GM19238 (cell line): ENCODE data around the gene PCED1B.
A peak's percentile ranks its signal among the peaks of the same experiment; 100 is the strongest.
"Not testable (repeated sequence)": the region's sequence is repeated elsewhere in the genome, so short reads cannot be mapped to it uniquely, and the experiment has no call there.

Experiments
- DNase-seq: peaks from one replicate; pipeline ENCODE4 v3.0.0; 2011; ENCODE audit warnings: low spot score; ENCODE audit not compliant: insufficient read length

Gene PCED1B, protein sequence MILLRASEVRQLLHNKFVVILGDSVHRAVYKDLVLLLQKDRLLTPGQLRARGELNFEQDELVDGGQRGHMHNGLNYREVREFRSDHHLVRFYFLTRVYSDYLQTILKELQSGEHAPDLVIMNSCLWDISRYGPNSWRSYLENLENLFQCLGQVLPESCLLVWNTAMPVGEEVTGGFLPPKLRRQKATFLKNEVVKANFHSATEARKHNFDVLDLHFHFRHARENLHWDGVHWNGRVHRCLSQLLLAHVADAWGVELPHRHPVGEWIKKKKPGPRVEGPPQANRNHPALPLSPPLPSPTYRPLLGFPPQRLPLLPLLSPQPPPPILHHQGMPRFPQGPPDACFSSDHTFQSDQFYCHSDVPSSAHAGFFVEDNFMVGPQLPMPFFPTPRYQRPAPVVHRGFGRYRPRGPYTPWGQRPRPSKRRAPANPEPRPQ

DNA sequence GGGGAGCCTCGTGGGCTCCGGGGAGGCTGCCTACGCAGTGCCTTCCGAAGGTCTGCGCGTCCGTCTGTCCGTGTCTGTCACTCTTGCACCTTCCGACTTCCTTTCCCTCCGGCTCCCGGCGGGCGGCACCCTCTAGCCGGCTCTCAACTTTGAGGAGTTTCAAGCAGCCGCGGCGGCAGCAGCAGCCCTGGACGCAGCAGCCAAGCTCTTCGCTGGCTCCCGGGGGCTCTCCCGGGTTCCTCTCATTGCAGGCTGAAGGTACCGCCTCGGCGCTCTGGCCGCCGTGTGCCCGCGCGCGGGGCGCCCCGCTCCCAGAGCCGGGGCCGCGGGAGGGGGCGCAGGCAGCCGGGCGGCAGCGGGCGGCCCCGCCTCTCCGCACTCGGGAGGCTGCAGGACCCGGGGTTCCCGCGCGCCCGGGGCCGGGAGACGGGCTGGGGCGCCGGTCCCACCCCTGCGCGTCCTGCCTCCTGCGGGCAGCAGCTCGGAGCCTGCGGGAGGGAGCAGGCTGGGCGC, at the start of gene PCED1B, which contains the start of gene AMIGO2:
TSS of gene PCED1B (plus strand) at position 154 of the 513 bp plus-strand sequence. CDS start 155,443 bp downstream, outside the sequence.
TSS of gene AMIGO2 (minus strand) at position 492 of the 513 bp plus-strand sequence. CDS start 957 bp downstream, outside the sequence.
- peak; percentile 23 for DNase-seq

DNA sequence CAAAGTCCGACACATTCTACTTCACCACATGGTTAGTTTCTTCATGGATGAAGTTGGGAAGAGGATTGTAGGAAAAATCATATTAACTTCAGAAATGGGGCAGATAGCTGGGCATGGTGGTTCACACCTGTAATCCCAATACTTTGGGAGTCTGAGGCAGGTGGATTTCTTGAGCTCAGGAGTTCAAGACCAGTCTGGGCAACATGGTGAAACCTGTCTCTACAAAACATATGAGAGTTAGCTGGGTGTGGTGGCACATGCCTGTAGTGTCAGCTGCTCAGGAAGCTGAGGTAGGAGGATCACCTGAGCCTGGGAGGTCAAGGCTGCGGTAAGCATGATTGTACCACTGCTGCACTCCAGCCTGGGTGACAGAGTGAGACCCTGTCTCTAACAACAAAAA, 49.5 kb upstream of the PCED1B start:
- no peak for DNase-seq

DNA sequence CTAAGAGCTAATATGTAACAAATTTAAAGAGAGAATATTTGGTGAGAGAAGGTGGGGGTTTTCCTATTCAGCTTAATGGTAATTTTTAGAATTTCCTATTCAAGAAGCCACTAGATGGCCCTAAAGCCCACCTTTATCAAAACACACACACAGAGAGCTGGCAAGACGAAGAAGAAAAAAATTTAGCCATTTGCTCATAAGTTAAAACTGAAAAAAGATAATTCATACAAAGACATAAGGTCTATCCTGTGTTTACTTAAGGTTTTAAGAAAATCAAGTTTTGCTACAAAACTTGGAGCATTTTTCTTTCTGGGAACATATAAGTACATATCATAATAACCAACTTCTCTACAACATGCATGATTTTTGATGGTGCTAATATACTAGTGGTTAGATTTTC, 46.8 kb upstream of the PCED1B start:
- DNase-seq = no peak

DNA sequence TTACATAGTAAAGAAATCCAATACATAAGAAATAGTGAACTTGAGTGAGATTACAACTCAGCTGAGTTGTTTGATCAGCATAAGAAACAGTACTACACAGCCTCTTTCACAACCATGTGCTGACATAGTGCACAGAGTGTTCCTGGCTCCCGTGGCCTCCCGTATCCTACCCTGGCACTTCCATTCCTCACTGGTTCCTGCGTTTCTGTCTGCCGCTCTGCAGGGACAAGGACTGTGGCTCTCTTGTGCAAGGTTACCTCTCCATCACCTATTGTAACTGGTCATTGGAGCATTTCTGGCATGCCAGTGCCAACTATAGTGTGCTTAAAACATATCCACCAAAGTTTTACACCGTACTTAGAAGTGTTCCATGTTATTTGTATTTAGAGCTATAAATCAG, 46.3 kb upstream of the PCED1B start:
- no peak for DNase-seq

DNA sequence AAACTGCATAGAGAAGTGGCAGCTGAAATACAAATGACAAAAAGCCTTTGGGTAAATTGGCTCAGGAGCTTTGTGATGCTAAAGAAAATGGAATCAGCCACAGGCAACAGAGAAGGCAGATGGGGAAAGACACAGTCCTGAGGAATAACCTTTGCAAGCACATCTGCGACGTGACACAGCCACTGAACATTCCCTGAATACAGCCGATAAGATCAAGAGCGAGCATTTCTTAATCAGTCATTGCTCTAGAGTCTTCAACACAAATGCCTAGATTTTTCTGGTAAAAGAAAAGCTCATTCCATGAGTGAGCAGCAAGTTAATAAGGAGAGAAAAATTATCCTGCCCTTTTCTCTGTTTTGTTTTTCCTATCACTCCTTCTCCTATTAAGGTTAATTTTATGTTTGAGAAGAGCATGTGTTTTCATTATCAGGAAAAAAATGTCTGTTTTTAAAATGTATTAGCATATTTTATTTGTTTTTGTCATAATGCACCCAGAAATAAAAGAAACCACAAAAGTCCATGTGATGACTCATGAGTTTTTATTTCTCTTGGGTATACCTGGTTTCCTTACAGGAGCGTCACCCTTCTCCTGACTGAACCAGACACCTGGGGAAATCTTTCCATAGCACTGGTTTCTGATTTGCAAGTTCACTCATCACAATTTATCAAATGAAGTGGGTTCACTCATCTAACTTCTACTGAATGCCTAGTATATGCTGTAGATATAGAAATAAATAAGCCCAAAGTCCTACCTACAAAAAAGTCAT, 45.4 kb upstream of the PCED1B start:
- DNase-seq = no peak

DNA sequence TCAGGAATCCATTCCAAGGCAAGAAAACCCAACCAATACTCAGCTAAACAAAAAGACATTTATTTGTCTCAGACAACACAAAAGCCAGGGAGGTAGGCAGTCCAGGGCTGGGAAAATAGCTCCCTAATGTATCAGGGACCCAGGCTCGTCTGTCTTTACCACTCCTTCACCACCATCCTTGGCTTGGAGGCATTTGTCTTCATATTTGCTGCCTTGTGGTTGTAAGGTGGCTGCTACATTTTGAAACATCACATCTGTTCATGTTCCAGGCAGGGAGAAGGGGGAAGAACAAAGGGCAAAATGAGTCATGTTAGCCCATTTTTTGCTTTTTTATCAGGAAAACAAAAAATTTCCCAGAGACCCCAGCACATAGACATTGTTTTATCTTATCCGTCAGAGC, 44.8 kb upstream of the PCED1B start:
- no peak for DNase-seq

DNA sequence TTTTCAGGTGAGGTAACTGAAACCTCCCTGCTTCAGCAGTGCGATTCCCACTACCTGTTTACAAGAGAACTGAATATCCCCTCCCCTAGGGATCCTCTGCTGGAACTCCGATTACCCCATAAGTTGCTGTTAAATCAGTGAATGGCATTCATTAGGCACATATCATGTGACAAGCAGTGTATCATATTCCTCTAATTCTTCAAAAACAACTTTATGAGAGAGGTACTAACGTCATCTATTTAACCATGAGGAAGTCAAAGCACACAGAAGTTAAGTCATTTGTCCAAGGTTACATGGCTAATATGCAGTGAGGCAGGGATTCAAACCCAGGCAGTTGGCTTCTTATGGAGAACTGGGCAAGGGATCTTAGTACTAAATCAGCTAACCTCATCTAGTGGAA, 43.9 kb upstream of the PCED1B start:
- DNase-seq = no peak

DNA sequence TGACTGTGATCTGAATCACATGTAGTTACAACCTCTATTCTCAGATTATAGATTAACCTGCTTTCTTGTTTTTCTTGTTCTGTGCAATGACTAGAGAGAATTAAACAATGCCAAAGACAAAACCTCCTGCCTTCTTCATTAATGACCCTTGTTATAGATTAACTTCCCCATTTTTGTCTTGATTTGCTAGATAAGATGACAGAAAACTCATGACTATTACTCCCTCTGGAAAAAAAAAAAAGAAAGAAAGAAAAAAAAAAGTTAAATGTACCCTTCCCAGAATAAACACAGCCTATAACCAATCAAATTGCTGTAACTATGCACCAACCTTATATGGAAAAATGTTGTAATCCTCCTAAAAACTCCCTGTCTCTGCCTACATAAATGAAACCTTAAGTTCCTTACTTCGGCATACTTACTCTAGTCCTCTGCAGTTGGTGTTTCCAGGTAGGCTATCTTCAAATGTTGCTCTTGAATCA, 41.1 kb upstream of the PCED1B start:
- DNase-seq = no peak

DNA sequence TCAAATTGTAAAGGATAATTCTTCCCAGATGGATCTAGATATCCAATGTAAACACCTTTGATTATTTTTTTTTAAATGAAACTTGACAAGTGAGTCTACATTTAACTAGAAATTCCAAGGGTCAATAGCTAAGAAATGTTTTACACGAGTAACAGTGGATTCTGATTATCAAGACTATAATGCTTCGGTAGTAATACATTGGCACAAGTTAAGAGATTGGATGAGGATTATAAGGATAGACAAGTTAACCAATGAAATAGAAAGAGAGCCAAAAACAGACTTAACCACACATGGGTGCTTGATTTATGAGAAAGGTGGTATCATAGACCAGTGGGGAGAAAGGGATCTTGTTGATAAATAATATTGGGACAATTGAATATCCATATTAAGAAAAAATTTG, 40.3 kb upstream of the PCED1B start:
- no peak for DNase-seq

DNA sequence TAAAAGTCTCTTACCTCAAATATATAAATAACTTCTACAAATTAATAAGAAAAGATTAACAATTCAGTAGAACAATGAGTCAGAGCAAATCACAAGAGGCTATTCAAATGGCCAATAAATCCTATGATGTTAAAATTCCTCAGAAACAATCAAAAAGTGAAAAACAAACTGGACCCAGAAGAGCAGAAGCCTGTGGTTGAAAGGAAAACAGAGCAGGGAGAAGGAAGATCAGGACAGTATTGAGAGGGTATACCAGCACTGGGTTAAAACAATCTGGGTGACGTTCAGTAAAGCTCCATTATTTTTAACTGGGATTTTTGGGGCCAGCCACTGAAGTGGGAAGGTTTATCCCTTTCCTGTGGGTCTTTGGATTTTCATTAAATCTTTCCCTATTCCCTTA, 39.7 kb upstream of the PCED1B start:
- DNase-seq = no peak

DNA sequence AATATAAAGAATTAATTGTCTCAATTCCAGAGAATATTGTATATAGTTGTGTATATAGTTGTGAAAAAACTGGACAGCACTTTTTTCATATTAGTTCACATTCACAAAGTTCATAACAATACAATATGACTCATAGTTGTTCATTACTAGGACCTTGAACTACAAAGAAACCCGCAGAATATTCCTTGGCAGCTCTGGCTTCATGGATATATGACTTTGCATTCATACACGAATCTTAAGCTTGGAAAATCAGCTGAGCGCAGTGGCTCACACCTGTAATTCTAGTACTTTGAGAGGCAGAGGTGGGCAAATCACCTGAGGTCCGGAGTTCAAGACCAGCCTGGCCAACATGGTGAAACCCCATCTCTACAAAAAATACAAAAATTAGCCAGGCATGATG, 38.1 kb upstream of the PCED1B start:
- DNase-seq = no peak

DNA sequence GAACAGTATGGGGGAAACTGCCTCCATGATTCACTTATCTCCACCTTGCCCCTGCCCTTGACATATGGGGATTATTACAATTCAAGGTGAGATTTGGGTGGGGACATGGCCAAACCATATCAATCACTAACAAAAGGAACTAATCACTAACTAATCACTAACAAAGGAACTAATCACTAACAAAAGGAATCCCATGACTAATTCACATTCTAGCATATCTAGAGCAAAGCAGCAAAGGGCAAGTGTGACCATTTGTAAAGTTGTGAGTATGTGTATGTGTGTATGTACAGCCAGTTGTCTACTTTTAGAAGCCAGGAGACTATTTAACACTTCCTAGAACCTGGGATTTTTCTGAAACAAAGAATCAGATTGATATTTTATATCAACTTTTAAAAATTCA, 30.9 kb upstream of the PCED1B start:
- no peak for DNase-seq

DNA sequence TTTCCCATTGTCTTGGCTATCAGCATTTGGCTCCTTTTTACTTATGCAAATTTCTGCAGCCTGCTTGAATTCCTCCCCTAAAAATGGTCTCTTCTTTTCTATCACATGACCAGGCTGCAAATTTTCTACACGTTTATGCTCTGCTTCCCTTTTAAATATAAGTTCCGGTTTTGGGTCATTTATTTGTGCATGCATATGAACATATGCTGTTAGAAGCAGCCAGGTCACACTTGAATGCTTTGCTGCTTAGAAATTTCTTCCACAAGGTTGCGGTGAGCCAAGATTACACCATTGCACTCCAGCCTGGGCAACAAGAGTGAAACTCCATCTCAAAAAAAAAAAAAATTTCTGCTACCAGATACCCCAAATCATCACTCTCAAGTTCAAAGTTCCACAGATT, 28.1 kb upstream of the PCED1B start:
- DNase-seq = not testable (repeated sequence)

DNA sequence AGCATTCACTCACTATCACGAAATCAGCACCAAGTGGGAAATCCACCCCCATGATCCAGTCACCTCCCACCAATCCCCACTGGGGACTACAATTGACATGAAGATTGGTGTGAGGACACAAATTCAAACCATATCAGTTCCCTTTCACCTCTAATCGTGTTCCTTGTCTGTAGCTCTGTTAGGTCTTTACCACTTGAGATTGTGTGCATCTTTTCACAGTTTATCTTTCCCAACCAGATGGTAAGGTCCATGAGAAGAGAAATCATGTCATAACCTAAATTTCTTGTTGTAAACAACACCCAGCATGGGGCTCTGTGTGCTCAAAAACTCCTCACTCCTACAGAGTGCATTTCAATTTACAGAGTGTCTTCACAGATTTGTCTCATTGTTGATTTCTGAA, 27.1 kb upstream of the PCED1B start:
- DNase-seq = no peak

DNA sequence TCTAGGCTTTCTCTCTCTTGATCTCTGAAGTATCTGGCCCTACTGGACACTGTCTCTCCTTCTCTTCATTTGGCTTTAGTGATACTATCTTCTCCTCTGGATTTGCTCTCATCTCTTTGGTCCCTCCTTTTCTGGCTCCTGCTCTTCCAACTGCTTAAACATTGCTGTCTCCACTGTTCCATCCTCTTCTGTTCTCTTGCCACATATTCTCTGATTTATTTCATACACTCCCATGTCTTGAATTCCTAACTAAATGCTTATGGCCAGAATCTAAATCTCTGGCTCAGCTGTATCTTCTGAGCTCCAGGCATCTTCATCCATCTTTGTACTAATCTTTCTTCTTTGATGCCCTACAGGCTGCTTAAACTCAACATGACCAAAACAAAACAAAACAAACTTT, 25.5 kb upstream of the PCED1B start:
- no peak for DNase-seq

DNA sequence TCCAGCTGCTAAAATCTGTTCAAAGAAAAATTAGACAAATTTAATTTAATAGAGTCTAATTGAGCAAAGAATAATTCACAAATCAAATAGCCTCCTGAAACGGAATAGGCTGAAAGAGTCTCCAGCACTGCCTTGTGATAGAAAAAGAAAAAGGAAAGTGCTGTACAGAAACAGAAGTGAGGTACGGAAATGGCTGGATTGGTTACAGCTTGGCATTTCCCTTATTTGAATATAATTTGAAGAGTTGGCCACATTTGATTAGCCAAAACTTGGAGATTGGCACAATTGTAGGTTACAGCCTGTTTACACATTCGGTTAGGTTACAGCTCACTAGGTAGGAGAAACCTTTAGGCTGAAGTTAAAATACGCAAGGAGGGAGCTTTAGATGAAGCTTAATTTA, 24.8 kb upstream of the PCED1B start:
- no peak for DNase-seq

DNA sequence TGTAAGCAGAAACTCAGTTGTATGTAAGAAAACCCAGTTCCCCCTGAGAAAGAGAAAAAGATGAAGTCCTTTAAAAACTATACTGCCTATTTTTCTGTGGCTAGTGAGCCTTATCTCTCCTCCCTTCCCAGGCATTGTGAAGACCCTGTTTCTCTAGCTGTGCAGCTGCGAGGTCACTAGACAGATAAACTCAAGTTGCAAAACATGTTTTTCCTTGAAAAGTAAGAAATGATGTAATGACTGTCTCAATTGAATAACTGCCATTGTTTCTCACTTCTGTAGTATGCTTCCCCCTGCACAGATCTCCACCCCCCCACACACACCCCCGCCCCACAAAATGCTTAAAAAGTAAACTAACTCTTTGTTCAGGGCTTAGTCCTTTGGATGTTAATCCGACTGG, 23.6 kb upstream of the PCED1B start:
- not testable (repeated sequence) for DNase-seq

DNA sequence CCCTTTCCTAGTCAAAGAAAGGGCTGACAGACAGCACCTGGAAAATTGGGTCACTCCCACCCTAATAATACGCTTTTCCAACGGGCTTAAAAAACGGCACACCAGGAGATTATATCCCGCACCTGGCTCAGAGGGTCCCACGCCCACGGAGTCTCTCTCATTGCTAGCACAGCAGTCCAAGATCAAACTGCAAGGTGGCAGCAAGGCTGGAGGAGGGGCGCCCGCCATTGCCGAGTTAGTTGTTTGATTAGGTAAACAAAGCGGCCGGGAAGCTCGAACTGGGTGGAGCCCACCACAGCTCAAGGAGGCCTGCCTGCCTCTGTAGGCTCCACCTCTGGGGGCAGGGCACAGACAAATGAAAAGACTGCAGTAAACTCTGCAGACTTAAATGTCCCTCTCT, 22.5 kb upstream of the PCED1B start:
- not testable (repeated sequence) for DNase-seq

DNA sequence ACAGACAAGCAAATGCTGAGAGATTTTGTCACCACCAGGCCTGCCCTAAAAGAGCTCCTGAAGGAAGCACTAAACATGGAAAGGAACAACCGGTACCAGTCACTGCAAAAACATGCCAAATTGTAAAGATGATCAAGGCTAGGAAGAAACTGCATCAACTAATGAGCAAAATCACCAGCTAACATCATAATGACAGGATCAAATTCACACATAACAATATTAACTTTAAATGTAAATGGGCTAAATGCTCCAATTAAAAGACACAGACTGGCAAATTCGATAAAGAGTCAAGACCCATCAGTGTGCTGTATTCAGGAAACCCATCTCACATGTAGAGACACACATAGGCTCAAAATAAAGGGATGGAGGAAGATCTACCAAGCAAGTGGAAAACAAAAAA, 20.8 kb upstream of the PCED1B start:
- DNase-seq = not testable (repeated sequence)

DNA sequence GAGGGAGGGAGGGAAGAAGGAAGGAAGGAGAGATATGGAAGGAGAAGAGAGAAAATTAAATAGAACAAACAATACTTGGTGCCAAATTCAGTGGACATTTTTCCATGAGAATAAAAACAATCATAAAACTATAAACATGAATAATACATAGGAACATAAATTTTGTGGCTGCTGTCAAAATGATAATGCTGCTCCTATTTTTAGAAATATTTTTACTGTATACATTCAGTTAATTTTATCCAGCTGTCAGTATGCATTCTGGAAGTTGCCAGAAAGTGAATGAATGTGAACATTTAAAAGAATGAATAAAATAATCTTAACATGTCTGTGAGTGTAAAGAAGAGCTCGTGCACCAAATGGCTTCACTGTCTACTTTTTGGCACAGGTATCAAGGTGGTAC, 13.9 kb upstream of the PCED1B start:
- no peak for DNase-seq

DNA sequence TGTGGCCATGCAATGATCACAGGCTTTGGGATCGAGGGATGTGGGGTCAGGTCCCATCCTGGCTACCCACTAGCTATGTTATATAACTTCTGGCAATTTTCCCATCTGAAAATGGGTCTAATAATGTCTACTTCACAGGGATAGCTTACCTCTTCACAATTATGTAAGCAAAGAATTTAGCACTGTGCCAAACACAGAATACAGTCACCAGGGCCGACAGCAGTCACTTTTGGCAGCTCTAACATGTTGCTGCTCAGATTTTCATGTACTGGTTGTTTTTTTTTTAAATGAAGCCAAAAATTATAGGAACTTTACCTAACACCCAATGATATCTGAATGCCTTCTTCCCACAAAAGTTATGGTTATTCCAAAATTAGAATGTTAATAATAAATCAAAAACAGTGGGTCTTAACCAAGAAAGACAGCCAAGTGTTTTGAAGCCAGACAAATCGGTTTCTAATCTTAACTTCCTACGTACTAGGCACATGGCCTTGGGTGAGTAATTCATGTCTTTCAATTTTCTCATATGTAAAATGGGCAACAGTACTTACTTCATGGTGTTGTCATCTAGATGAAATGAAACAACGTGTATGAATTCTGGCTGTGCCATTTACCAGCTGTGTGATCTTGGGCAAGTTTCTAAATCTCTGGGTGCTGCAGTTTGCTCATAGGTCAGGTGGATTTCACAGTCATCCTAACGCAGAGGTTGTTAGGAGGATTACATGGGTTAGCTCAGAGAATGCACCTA, 13.0 kb upstream of the PCED1B start:
- no peak for DNase-seq
